ENCODE results near the gene NR2F2.

Gene NR2F2

DNA sequence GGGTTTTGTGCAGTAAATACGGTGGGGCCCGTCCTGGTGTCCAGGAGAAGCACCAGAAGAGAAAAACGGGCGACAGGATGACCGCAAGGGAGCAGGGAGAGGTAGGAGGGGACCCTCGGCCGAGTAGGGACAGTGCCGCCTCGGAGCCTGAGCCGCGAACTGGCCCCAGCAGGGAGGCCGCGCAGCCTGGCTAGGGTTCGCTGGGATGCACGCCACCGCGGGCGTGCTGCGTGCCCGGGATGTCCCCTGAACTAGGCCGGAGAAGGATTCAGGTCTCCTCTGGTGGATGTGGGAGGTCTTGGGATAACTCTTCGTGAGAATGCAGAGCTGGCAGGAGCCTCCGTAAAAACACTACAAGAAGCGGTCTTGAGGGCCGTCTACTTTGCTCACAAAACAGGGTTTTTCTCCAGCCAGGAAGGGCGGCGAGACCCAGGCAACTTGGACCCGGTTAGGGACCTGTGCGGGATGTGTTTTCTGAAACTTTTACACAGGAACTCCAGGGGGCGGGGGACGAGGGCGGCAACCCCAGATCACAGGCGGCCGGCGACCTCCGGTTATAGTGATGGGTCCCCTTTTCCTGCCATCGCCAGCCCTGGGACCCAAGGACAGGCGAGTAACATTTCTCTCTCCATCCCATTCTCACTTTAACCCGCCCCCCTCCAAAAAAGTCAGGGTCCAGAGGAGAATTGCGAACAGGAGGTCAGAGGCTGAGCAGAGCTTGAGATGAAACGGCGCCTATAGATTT lies 35.5 kb downstream of the NR2F2 start:
- DNase-seq (ENCODE audit: low spot score), result peak; percentile 17
- TF ChIP-seq, protein P1, sequence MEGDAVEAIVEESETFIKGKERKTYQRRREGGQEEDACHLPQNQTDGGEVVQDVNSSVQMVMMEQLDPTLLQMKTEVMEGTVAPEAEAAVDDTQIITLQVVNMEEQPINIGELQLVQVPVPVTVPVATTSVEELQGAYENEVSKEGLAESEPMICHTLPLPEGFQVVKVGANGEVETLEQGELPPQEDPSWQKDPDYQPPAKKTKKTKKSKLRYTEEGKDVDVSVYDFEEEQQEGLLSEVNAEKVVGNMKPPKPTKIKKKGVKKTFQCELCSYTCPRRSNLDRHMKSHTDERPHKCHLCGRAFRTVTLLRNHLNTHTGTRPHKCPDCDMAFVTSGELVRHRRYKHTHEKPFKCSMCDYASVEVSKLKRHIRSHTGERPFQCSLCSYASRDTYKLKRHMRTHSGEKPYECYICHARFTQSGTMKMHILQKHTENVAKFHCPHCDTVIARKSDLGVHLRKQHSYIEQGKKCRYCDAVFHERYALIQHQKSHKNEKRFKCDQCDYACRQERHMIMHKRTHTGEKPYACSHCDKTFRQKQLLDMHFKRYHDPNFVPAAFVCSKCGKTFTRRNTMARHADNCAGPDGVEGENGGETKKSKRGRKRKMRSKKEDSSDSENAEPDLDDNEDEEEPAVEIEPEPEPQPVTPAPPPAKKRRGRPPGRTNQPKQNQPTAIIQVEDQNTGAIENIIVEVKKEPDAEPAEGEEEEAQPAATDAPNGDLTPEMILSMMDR (IDR thresholded peaks at IDR 0.05; ENCODE audit: extremely low read depth, missing control alignments), result no peak

DNA sequence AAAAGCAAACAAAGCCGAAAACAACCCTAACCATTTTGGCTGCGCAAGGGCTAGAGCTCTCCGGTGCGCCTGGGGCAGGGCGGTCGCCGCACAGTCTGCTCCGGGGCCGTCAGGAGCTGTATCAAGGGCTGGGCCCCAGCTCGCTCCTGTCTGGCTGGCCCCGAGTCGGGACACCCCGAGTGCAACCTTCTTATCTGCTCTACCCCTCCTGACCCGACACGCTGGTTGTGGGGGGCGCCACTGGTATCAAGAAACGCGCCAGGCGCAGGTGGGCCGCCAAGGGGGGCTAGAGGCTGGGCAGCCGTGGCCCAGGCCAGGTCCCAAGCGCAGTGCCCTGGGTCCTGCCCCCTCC lies 36.0 kb downstream of the NR2F2 start:
- TF ChIP-seq, protein P1 (IDR thresholded peaks at IDR 0.05; ENCODE audit: extremely low read depth, missing control alignments), result no peak
- peak; percentile 11 for DNase-seq (ENCODE audit: low spot score)

DNA sequence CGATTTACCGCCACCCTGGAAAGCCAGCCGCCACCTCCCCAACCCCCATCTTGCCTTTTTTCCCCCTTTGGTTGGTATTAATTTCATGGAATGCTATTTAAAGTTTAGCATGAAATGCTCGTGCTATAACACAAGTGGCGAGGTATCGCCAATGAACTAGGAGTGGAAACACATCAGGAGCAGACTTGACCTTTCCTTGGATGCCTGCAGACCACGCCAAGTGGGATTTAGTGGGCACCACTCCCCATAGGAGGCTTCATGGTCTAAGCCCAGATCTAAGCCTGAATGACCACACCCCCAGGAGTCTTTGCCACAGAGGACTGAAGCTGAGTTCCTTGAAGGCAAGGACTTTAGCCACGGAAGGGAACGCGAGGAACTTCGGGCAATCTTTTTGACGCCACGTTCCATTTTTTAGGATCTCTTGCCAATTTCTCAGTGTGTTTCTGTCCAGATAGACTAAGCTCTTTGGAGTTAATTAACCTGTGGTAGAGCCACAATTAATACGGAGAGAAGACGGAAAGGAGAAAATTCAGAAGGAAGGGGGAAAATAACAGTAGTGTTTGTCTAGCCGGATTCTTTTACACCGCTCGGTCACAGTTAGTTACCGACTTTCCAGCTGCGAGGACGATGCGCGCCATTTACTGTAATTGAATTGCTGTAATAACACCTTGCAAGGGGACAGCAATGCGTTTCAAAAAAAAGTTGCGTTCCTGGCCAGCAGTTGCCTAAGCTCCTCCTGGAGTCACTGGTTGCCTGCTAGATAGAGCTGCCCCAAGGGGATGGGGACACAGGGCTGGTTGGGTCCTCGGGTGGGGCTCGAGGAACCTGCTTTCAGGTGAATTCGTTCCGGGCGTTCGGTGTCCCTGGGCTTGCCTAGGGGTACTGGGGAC lies 37.1 kb downstream of the NR2F2 start:
- DNase-seq (ENCODE audit: low spot score), result no peak
- TF ChIP-seq, protein P1 (IDR thresholded peaks at IDR 0.05; ENCODE audit: extremely low read depth, missing control alignments), result no peak

DNA sequence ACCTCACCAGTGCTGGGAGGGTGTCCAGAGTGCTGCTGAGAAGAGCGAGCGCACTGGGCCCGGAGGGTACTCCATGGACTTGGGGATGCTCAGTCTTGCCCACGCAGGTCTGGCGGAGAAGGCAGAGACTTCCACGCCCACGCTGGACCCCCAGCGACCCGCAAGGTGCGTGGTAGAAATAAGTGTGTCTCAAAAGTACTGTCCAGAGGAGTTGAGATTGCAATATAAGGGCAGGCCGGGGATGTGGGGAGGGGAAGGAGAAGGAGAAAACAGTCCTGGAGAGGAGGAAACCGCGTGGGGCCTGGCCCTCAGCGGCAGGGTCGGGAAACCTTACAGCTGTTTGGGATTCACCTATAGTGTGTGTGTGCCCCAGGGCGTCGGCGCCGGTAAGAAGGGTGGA lies 38.9 kb downstream of the NR2F2 start:
- TF ChIP-seq, protein P1 (IDR thresholded peaks at IDR 0.05; ENCODE audit: extremely low read depth, missing control alignments), result no peak
- no peak for DNase-seq (ENCODE audit: low spot score)

DNA sequence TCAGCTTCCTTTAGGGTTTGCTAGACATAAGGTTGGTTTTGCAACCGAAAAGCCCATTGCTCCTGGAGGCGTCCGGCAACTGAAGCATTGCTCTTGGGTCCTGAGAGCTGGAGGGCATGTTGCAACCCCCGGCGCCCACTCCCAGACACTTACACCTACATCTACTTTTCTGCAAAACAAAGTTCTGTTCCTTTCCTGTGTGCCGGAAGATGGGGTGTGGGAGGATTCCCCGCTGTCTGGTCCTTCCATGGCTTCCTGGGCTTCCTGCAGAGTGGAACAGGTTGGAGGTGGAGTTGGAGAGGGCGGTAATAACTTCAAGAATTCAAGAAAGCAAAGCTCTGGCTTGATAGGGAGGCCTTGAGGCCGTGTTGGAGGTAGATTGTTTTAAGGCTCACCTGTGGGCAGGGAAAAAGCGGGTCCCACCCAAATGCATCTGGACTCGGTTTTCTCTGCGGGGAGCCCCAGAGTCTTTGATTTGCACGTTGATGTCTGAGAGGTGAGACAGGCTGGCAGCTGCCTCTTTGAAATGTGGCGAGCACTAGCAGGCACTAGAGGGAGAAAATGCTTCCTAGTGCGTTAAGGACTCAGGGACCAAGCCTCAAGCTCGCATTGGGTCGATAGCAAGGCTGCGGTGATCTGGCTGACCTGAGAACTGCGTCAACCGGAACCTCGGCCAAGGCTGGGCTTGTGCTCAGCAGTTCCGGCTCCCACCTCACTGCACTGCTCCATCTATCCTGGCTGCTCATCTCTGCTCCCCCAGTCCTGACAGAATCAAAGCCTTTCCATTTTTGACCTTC lies 39.5 kb downstream of the NR2F2 start:
- TF ChIP-seq, protein P1 (IDR thresholded peaks at IDR 0.05; ENCODE audit: extremely low read depth, missing control alignments), result no peak
- no peak for DNase-seq (ENCODE audit: low spot score)

DNA sequence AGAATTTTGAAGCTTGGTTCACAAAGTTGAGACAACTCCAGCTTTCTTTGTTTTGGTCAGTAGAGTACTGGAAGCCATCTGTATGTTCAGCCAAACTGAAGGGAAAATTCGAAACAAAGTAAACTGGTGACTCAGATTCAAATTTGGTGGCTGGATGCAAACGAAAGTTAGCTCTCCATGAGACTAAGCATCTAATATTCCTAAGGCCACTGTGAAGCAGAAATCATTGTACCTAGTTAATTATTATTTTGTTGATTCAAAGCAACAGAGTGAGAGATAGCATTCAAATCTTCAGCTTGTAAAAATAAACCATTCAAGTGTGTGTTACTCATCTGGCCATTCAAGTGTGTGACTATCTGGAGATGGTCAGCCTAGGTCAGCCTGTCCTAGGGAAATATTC lies 42.1 kb downstream of the NR2F2 start:
- no peak for DNase-seq (ENCODE audit: low spot score)
- TF ChIP-seq, protein P1 (IDR thresholded peaks at IDR 0.05; ENCODE audit: extremely low read depth, missing control alignments), result no peak
